GM19397 (cell line): ENCODE results near the gene EDEM2.
"Not testable (repeated sequence)": the region's sequence is repeated elsewhere in the genome, so short reads cannot be mapped to it uniquely, and the experiment has no call there.

Experiments
- ATAC-seq: cut with Tn5 transposase; IDR thresholded peaks from one replicate; pipeline ENCODE4 v1.9.1; 2021; ENCODE audit warnings: mild to moderate bottlenecking, moderate library complexity; ENCODE audit not compliant: unreplicated experiment

Gene EDEM2

DNA sequence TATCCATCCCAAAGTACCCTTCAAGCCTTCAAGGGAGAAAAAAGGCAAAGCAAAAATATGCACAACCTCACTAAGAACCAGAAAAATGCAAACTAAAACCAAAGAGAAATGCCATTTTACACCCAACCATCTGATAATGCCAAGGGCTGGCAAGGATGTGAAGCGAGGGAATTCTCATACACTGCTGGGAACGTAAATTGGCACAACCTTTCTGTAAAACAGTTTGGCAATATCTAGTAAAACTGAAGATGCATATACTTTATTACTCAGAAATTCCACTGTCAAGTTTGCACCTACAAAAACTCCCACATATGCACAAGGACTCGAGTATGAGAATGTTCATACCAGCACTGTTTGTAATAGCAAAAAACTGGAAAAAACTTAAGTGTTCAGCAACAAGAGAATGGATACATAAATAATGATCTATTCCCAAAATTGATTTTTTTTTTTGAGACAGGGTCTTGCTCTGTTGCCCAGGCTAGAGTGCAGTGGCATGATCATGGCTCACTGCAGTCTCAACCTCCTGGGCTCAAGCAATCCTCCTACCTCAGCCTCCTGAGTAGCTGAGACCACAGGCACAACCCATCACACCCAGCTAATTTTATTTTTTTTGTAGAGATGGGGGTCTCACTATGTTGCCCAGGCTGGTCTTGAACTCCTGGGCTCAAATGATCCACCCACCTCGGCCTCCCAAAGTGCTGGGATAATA is 21.7 kb upstream of the EDEM2 start:
- not testable (repeated sequence) for ATAC-seq

DNA sequence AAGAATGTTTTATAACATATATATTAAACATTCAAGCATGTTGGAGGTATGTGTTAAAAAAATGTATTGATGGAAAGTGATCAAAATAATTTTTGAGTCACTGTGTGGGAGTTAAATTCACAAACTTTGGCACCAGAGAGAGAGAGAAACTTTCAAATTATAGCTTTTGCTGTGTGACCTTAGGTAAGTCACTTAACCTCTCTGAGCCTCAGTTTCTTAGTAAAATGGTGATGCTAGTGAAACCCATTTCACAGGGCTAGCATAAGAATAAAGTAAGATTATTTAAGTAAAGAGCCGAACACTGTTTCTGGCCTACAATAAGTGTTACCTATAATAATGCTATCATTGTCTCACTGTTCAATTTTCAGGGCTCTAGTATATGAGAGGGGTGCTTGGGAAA is 20.7 kb upstream of the EDEM2 start:
- ATAC-seq: no peak

DNA sequence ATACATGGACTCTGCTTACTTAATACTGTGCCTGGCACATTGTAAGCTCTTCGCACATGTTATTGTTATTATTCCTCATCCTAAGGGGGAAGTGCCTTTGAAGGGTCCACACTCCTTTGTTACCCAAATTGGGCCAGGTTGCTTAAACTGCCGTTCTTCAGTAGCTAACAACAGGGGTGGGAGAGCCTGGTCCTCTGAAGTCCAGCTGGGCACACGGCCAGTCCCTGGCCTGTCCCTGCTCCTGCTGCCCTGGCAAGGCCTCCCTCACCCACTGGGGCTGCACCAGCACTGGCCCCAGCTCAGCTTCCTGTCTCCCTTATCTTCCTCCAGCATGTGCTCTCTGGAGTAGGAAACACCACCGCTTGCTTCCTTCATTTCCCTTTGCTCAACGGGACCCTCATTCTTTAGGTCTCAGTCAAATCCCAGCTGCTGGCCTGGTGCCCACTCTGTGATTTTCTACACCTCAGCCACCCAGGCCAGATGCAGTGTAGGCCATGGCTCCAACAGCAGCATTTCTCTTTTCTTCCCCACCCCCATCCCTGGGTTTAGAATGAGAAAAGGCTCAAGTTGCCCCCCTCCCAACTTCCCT is 19.2 kb upstream of the EDEM2 start:
- no peak for ATAC-seq

DNA sequence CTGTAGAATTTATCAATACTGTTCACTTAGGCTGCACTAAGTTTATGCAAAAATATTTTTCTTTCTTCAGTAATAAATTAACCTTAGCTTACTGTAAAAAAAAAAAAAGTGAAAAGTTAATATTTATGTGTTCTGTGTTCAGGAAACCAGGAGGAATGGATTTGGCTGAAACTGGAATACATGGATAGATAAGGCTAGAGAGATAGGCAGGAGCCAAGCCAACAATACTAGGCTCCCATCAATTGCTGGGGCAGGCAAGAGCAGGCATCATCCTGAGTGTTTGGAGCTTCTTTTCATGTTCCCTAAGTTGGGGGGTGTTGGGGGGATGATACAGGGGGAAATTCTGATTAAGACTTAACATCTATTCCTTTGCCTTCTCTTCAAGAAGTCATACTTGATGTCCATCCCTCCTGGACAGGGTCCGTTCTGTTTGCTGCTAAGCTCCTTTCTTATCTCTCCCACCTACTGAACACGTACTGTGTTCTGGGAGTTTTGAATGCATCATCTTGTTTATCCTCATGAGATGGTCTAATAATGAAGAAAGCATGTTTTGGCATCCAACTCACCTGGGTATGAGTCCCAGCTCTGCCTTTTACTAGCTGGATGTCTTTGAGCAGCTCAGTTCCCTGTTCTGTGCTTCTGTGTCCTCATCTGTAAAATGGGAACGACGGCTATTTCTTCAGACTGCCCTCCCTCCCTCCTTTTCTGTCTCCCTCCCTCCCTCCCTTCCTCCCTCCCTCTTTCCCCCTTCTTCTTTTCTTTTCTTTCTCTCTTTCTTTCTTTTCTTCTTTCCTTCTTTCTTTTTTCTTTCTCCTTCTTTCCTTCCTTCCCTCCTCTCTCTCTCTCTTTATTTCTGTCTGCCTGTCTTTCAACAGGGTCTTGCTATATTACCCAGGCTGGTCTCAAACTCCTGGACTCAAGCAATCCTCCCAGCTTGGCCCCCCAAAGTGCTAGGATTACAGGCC is 18.4 kb upstream of the EDEM2 start:
- ATAC-seq: no peak

DNA sequence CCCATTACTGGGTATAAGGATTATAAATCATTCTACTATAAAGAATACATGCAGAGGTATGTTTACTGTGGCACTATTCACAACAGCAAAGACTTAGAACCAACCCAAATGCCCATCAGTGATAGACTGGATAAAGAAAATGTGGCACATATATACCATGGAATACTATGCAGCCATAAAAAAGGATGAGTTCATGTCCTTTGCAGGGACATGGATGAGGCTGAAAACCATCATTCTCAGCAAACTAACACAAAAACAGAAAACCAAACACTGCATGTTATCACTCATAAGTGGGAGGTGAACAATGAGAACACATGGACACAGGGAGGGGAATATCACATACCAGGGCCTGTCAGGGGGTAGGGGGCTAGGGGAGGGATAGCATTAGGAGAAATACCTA is 17.4 kb upstream of the EDEM2 start:
- ATAC-seq: not testable (repeated sequence)

DNA sequence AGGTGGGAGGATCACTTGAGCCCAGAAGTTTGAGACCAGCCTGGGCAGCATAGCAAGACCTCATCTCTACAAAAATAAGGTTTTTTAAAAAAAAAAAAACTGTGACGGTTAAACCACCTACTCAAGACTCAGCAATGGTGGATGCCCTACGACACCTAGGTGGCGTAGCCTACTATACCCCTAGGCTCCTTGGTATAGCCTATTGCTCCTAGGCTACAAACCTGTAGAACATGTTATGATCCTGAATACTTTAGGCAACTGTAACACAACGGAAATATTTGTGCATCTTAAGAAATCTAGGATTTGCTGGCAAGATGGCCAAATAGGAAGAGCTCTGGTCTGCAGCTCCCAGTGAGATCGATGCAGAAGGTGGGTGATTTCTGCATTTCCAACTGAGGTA is 13.2 kb upstream of the EDEM2 start:
- ATAC-seq: not testable (repeated sequence)

GRCh38 chr20:35156978-35157377 is 9.8 kb upstream of the EDEM2 start:
- no peak for ATAC-seq

DNA sequence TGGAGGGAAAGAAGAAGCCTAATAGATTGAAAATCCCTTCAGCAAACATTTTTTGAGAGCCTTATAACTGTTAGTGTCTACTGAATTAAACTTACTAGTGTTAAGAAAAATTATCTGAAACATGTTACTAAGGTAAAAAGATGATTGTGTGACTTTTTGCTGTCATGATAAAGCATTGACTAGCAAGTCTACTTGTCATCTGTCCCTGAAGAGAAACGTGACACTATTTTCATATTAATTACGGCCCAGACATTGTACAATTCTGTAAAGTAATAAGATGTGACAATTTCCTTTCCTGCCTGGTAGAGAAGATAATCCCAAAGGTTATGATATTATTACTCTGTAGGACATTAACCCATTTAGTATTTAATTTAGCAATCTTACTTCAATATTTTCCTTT is 8.8 kb upstream of the EDEM2 start:
- ATAC-seq: no peak

- no peak for ATAC-seq
Observed at GRCh38 chr20:35151736-35152135, 4.6 kb upstream of the EDEM2 start.

GRCh38 chr20:35150846-35151579 is 3.9 kb upstream of the EDEM2 start:
- no peak for ATAC-seq

DNA sequence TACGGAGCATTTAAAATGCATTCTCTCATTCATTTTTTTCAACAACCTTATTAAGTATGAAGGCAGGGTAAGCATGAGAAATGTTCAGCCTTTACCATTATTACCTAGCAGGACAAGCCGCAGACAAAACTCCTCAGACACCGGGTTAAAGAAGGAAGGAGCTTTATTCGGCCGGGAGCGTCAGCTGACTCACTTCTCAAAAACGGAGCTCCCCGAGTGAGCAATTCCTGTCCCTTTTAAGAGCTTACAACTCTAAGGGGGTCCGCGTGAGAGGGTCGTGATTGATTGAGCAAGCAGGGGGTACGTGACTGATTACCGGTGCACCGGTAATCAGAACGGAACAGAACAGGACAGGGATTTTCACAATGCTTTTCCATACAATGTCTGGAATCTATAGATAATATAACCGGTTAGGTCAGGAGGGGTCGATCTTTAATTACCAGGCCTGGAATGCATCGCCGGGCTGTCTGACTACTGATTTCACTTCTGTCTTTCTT is 487 bp upstream of the EDEM2 start:
- ATAC-seq: peak; percentile 13

DNA sequence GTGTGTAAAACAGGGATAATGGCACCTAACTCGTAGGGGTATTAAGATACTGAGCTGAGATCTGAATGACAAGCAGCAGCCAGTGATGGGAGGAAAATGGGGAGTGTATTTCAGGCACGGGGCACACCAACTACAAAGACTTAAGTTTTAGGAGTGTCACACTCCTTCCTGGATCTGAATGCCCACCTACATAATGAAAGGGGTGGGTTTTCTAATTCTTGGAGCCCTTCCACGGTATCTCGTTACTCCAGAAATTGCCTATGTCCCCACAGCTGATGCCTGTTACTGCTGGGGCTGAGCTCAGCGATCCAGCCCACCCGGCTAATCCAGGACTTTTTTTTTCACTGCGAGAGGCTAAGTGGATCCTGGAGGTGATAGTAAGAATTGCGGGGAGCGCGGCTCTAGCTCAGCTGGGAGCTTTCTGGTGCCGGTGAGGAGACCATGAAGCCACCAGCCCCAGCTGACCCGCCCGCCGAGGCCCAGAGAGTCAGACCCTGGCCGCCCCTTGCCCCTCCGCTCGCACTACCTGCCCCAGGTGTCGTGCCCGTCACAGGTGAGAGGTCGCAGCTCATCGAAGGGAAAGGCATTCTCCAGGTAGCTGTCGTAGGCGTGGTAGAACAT is 727 bp downstream of the EDEM2 start:
- no peak for ATAC-seq

GRCh38 chr20:35145141-35145564 is 2.0 kb downstream of the EDEM2 start:
- no peak for ATAC-seq

DNA sequence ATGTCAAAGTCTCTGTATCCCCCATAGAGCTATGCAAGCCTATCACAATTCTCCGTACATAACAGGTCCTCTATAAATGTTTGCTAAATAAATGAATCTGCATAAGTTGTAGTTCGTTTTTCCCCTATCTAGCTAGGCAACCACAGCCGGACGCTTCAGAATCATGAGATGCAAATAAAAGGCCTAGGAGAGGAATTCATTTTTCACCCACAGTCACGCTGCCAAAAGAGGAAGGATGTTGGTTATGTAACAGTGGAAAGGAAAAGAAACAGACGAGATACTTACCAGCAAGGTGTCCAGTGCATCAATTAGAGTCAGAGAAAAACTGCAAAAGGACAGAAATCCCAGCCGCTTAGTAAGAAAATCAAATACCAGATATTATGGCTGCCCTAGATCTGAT is 2.4 kb downstream of the EDEM2 start:
- no peak for ATAC-seq

GRCh38 chr20:35135867-35136586 is 11.1 kb downstream of the EDEM2 start:
- no peak for ATAC-seq

DNA sequence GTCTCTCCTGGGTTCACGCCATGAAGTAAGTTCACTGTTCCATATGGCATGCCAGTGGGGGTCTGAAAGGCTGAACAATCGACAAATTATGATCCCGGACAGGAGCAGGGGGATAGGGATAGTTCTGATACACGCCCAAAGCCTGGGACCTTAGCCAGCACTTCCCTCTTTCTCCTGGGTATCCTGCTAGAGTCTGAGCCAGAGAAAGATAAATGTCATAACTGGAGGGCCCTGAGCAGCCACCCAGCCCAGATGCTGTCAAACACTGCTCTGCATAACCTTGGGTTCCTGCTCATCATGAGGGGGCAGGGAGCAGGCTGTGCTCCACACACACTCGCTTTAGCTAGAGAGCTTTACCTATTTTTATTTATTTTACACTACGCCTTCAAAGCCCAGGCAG is 12.3 kb downstream of the EDEM2 start:
- ATAC-seq: no peak

DNA sequence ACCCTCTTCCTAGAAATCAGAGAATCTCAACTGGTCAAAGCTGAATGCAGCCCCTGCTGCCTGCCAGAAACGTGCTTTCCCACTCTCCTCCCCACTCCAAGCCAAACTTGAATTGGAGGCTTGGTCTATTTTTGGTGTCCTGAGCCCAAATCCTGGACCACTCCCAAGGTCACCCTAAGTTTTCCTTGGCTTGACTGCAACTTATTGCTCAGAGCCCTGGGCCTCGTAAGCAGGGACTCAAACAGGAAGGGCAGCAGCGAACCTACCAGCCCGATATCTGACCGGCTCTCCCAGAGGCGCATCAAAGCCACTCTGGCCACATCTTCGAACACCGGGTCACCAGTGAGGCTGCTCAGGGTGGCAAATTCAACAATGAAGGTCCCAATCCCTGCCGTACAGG is 12.7 kb downstream of the EDEM2 start:
- no peak for ATAC-seq

DNA sequence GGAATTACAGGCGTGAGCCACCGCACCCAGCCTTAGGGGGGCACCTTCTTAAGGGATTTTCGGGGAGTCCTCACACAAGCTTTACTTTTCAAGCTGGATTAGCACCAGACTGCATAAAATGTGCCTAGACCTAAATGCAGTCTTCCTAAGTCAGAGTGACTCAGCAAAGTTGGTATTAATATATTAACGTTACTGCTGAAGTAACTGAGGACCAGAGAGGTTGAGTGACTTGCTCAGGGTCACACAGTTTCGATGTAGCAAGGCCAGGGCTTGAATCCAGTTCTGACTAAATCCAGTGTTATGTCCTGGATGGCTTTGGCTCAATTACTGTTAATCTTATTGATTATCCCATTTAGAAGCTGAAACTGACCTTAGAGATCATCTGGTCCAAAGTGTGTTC is 13.4 kb downstream of the EDEM2 start:
- no peak for ATAC-seq

- no peak for ATAC-seq
Observed at GRCh38 chr20:35133031-35133430, 14.1 kb downstream of the EDEM2 start.

DNA sequence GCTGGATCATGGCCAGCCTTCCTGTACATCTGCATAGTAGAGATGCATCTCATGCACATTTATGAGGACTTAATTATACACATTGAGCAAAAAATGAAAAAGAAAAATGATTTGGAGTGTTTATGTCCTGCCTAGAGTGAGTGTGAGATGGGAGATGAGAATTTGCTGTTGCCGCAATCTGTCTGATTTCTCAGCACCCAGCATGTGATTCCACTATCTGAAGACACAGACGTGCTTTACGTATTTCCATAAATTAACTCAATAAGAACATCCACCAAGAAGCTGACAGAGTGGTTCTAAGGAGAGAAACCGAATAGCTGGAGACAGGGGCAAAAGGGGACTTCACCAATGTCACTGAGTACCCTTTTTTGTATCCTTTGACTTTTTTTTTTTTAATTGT is 15.2 kb downstream of the EDEM2 start:
- ATAC-seq: no peak
